ENCODE data around the gene SLC25A22. TPM values are rescaled to one million over a fixed set of nuclear protein-coding genes. Genes with fewer than 3 reads are reported as not detected.

Gene SLC25A22
- total and polyA plus RNA-seq, 2 donors (not counting 1 experiment from before 2014, with no cell fraction given), result 25.7 to 45.7 TPM

DNA sequence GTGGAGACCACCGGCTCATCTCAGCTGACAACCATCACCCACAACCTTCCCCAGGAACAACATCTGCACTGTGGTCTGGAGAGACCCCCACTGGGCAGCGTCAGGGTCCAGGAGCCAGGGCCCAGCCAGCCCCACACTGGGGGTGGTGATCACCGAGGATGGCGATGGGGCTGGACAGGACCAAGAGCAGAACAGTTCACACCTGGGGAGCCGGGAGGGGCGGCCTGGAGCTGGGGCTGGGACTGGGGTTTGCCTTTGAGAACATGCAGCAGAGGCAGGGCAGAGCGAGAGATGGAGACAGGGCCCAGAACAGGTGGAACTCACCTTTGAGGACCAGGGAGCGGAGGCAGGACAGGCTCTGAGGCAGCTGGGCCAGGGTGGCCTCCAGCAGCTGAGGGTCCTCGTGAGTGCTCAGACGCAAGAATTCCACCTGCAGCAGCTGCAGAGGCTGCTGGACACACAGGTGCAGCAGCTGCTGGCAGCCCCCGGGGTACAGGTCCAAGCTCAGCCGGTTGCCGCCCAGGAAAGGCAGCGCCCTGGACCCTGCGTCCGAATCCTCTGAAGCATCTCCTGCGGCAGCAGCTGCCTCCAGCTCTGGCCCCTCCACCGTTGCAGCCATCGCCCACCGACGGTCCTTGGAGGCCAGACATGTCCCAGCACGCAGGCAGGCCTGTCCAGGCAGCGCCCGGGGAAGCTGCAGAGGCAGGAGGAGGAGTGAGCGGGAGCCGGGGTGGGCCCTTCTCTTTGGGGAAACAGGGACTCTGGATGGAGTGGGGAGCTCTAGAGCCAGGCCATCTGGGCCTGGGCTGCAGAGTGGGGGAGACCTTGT is 5.9 kb upstream of the SLC25A22 start:
- H3K27me3 ChIP-seq (replicated peaks in 1 of 4; ENCODE audit: control extremely low read depth in 1 of 4, control insufficient read depth in 3 of 4, insufficient read depth in 4 of 4, low read length in 3 of 4), result no peaks in the 10 kb centered on the region
- DNase-seq (no peak), ATAC-seq (ENCODE audit: low read depth) (no peak)
- Mint-ChIP-seq H3K9me3 (ENCODE audit: insufficient read depth) (no peaks in the 10 kb centered on the region), H3K27ac (peak overlapping the region; percentile 81), H3K4me3 (peak overlapping the region; percentile 80), H3K4me1 (peaks cover 19% of the 10 kb centered on the region), H3K27me3 (no peaks in the 10 kb centered on the region)
- peak overlapping the region; percentile 71 for H3K9ac ChIP-seq (ENCODE audit: low read length)
- H3K9me3 ChIP-seq (ENCODE audit: control extremely low read depth in 1 of 3, control insufficient read depth in 2 of 3, insufficient read depth in 1 of 3, low read length in 2 of 3), result no peaks in the 10 kb centered on the region
- WGBS (ENCODE audit: insufficient coverage), result 61% methylated on average over 26 of the region's 26 CpGs
- CTCF ChIA-PET, result interaction anchor here (0.8 to 1.1 kb wide), 2 partner anchors 78 to 121 kb away, joined by 3 to 4 read pairs; partner anchors contain the start of gene AP2A2
- intact Hi-C loops (cut with micrococcal nuclease), result loop anchor here (2.0 kb wide), 1 partner anchor 187 kb away; no protein-coding TSS in a partner anchor
- TF ChIP-seq CTCF (IDR thresholded peaks at IDR 0.05) (no peak), EZH2 (IDR thresholded peaks at IDR 0.05; ENCODE audit: borderline replicate concordance, insufficient read depth, low read depth, low read length, poor library complexity, severe bottlenecking) (no peak)
- POLR2A ChIA-PET, result interaction anchor here (0.7 to 1.3 kb wide), 2 partner anchors 8 to 268 kb away, joined by 3 to 4 read pairs; partner anchors contain the start of gene HRAS
- peak overlapping the region; percentile 20 to 75 for H3K27ac ChIP-seq (ENCODE audit: low read length in 2 of 2)
- H4K20me1 ChIP-seq (ENCODE audit: control insufficient read depth, insufficient read depth, low read length, poor library complexity, severe bottlenecking), result peaks cover 39% of the 10 kb centered on the region
- H3K4me1 ChIP-seq (ENCODE audit: control insufficient read depth in 2 of 2, insufficient read depth in 2 of 2, low read length in 2 of 2), result peaks cover 16 to 31% of the 10 kb centered on the region in 2 donors
- H3K4me2 ChIP-seq (replicated peaks; ENCODE audit: low read depth, low read length, poor library complexity, severe bottlenecking), result peak overlapping the region; percentile 97
- H3K36me3 ChIP-seq (replicated peaks in 1 of 2; ENCODE audit: control extremely low read depth in 1 of 2, control insufficient read depth in 1 of 2, extremely low read depth in 1 of 2, insufficient read depth in 2 of 2, low read length in 1 of 2), result peaks cover 0 to 9% of the 10 kb centered on the region in 2 experiments
- peaks cover 61% of the 10 kb centered on the region for H3K79me2 ChIP-seq (ENCODE audit: control insufficient read depth, insufficient read depth, low read length)
- peak overlapping the region in 4 of 5 experiments; percentile 62 to 71 (median 71) for H3K4me3 ChIP-seq (ENCODE audit: control extremely low read depth in 1 of 5, extremely low read depth in 1 of 5, insufficient read depth in 1 of 5, low read depth in 2 of 5, low read length in 4 of 5)
- peak overlapping the region; percentile 74 for H2AFZ ChIP-seq (ENCODE audit: insufficient read depth, low read depth, low read length, poor library complexity, severe bottlenecking)

- no peak for DNase-seq
- Mint-ChIP-seq H3K27ac (no peak overlapping the region), H3K27me3 (no peaks in the 10 kb centered on the region), H3K4me1 (peaks cover 13% of the 10 kb centered on the region), H3K9me3 (ENCODE audit: insufficient read depth) (no peaks in the 10 kb centered on the region), H3K4me3 (peak overlapping the region; percentile 37)
- Histone ChIP-seq H3K4me1 (ENCODE audit: control insufficient read depth in 2 of 2, insufficient read depth in 2 of 2, low read length in 2 of 2) (peaks cover 11 to 31% of the 10 kb centered on the region in 2 donors), H3K9ac (ENCODE audit: low read length) (no peak overlapping the region), H3K27ac (ENCODE audit: low read length in 2 of 2) (no peak overlapping the region), H2AFZ (ENCODE audit: insufficient read depth, low read depth, low read length, poor library complexity, severe bottlenecking) (no peak overlapping the region), H3K9me3 (ENCODE audit: control extremely low read depth in 1 of 3, control insufficient read depth in 2 of 3, insufficient read depth in 1 of 3, low read length in 2 of 3) (no peaks in the 10 kb centered on the region), H3K4me3 (ENCODE audit: control extremely low read depth in 1 of 5, extremely low read depth in 1 of 5, insufficient read depth in 1 of 5, low read depth in 2 of 5, low read length in 4 of 5) (no peak overlapping the region), H3K36me3 (replicated peaks in 1 of 2; ENCODE audit: control extremely low read depth in 1 of 2, control insufficient read depth in 1 of 2, extremely low read depth in 1 of 2, insufficient read depth in 2 of 2, low read length in 1 of 2) (peaks cover 0 to 9% of the 10 kb centered on the region in 2 experiments), H4K20me1 (ENCODE audit: control insufficient read depth, insufficient read depth, low read length, poor library complexity, severe bottlenecking) (peaks cover 45% of the 10 kb centered on the region), H3K27me3 (replicated peaks in 1 of 4; ENCODE audit: control extremely low read depth in 1 of 4, control insufficient read depth in 3 of 4, insufficient read depth in 4 of 4, low read length in 3 of 4) (no peaks in the 10 kb centered on the region), H3K79me2 (ENCODE audit: control insufficient read depth, insufficient read depth, low read length) (peaks cover 62% of the 10 kb centered on the region), H3K4me2 (replicated peaks; ENCODE audit: low read depth, low read length, poor library complexity, severe bottlenecking) (no peak overlapping the region)
- POLR2A ChIA-PET, result no interaction called here
- CTCF ChIA-PET, result no interaction called here
- no peak for TF ChIP-seq CTCF (IDR thresholded peaks at IDR 0.05)
- TF ChIP-seq EZH2 (IDR thresholded peaks at IDR 0.05; ENCODE audit: borderline replicate concordance, insufficient read depth, low read depth, low read length, poor library complexity, severe bottlenecking), result no peak
- no peak for ATAC-seq (ENCODE audit: low read depth)
- intact Hi-C loops (cut with micrococcal nuclease), result no loop called here
- WGBS (ENCODE audit: insufficient coverage), result 100% methylated on average over 2 of the region's 8 CpGs
Observed at GRCh38 chr11:803467-803742, 5.3 kb upstream of the SLC25A22 start.
